ENCODE data around the gene BARX1. TPM values are rescaled to one million over a fixed set of nuclear protein-coding genes. Genes with fewer than 3 reads are reported as not detected.

The BARX1 gene
- total and polyA plus RNA-seq, 9 of the 15 experiments (the other 6 are each of a cell fraction or from before 2014, with no cell fraction given) = 0.11 to 0.14 TPM; not detected in 7

DNA sequence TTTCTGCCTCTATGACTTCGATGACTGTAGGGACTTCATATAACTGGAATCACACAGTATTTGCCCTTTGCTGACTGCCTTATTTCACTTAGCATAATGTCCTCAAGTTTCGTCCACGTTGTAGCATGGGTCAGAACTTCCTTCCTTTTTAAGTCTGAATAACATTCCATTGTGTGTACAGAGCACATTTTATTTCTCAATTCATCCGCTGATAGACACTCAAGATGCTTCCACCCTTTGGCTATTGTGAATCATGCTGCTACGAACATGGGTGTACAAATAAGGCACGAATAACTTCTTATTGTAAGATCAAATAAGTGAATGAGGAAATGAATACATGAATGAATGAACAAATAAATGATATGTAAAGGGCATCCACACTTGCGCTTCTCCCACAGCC, 13.0 kb downstream of the BARX1 start:
- FAIRE-seq (no peak), DNase-seq (ENCODE audit: extremely low read depth in 1 of 4, low spot score in 3 of 4) (no peak), ATAC-seq (no peak)
- H2AFZ ChIP-seq (ENCODE audit: low read depth, low read length) = no peak overlapping the region
- intact Hi-C loops (cut with micrococcal nuclease) (no loop called here), in situ Hi-C loops (cut with MboI) (no loop called here)
- ChIA-PET POLR2A (no interaction called here), CTCF (ENCODE audit: low intra/inter-chr PET ratio) (no interaction called here)
- H3K4me2 ChIP-seq (ENCODE audit: insufficient read depth, low read length) = no peak overlapping the region
- H3K9me1 ChIP-seq (ENCODE audit: control insufficient read depth, insufficient read depth, low read length) = no peaks in the 10 kb centered on the region
- H3K4me1 ChIP-seq (replicated peaks in 1 of 2; ENCODE audit: control insufficient read depth in 2 of 2, insufficient read depth in 2 of 2, low read length in 2 of 2) = peaks cover 0 to 9% of the 10 kb centered on the region in 2 experiments; a peak in 2 of 5 replicates
- H3K9me3 ChIP-seq (replicated peaks; ENCODE audit: control insufficient read depth, insufficient read depth, low read depth, low read length) = no peaks in the 10 kb centered on the region
- peaks cover 4% of the 10 kb centered on the region; the same call in 1 of the 2 replicates for H4K20me1 ChIP-seq (replicated peaks; ENCODE audit: control insufficient read depth, insufficient read depth, low read length)
- H3K27ac ChIP-seq (ENCODE audit: extremely low read depth, low read depth, low read length) = no peak overlapping the region
- H3K9ac ChIP-seq (ENCODE audit: insufficient read depth in 1 of 2, low read depth in 2 of 2, low read length in 2 of 2) = no peak overlapping the region
- H3K79me2 ChIP-seq (ENCODE audit: control insufficient read depth, insufficient read depth, low read length) = no peaks in the 10 kb centered on the region
- peaks cover 17 to 62% of the 10 kb centered on the region in 2 experiments for H3K27me3 ChIP-seq (ENCODE audit: control insufficient read depth in 2 of 2, insufficient read depth in 2 of 2, low read length in 2 of 2)
- H3K4me3 ChIP-seq = no peak overlapping the region
- no TSS peak for BruUV-seq (replicated peaks)
- no peak for TF ChIP-seq CBX3 (IDR thresholded peaks at IDR 0.05; ENCODE audit: borderline replicate concordance in 1 of 2, low read length in 2 of 2)
- TF ChIP-seq CGGBP1 (CRISPR knock-in tag; IDR thresholded peaks at IDR 0.05) = no peak
- no peak for TF ChIP-seq ZFP91 (CRISPR knock-in tag; IDR thresholded peaks at IDR 0.05)
- no peak for TF ChIP-seq CBX8 (IDR thresholded peaks at IDR 0.05; ENCODE audit: borderline replicate concordance, extremely low read depth, low read depth, low read length, poor library complexity, severe bottlenecking)
- no peak for TF ChIP-seq TAF15 (IDR thresholded peaks at IDR 0.05; ENCODE audit: low read depth, low read length)
- TF ChIP-seq ZNF354B (CRISPR knock-in tag; IDR thresholded peaks at IDR 0.05) = no peak
- no peak for TF ChIP-seq ATF4 (CRISPR knock-in tag; IDR thresholded peaks at IDR 0.05)
- no peak for TF ChIP-seq MEIS2 (IDR thresholded peaks at IDR 0.05; ENCODE audit: partially characterized antibody)
- TF ChIP-seq ZNF583 (CRISPR knock-in tag; IDR thresholded peaks at IDR 0.05) = no peak
- TF ChIP-seq FOXP4 (CRISPR knock-in tag; IDR thresholded peaks at IDR 0.05; ENCODE audit: borderline replicate concordance) = no peak
- TF ChIP-seq SPI1 (IDR thresholded peaks at IDR 0.05; ENCODE audit: borderline replicate concordance, low read depth, low read length) = no peak
- WGBS (ENCODE audit: insufficient coverage, low coverage, missing lambda C conversion rate) = 3% methylated on average over 7 of the region's 7 CpGs
- H3K36me3 ChIP-seq (ENCODE audit: control insufficient read depth, insufficient read depth, low read length) = no peaks in the 10 kb centered on the region
